ENCODE results near the gene ZZZ3.

DNA sequence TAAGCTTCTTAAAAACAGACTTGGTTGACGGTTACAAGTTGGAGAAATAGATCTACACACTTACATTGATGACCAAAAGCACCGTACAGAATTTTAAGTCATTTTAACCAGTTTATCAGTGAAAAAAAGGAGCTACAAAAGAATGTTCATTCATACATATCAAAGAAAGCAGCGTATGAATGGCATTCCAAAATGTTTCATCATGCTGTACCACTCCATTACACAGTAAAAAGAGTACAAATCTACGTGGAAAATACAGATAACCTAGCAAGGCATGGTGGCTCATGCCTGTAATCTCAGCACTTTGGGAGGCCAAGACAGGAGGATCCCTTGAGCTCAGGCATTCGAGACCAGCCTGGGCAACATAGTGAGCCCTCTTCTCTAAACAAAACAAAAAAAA is 40.3 kb downstream of the ZZZ3 start:
- TF ChIP-seq NFYB (IDR thresholded peaks at IDR 0.05; ENCODE audit: insufficient read depth, low read depth, low read length): no peak
- no peak for TF ChIP-seq RELA (IDR thresholded peaks at IDR 0.05; ENCODE audit: borderline replicate concordance, partially characterized antibody)
- TF ChIP-seq, protein P1, sequence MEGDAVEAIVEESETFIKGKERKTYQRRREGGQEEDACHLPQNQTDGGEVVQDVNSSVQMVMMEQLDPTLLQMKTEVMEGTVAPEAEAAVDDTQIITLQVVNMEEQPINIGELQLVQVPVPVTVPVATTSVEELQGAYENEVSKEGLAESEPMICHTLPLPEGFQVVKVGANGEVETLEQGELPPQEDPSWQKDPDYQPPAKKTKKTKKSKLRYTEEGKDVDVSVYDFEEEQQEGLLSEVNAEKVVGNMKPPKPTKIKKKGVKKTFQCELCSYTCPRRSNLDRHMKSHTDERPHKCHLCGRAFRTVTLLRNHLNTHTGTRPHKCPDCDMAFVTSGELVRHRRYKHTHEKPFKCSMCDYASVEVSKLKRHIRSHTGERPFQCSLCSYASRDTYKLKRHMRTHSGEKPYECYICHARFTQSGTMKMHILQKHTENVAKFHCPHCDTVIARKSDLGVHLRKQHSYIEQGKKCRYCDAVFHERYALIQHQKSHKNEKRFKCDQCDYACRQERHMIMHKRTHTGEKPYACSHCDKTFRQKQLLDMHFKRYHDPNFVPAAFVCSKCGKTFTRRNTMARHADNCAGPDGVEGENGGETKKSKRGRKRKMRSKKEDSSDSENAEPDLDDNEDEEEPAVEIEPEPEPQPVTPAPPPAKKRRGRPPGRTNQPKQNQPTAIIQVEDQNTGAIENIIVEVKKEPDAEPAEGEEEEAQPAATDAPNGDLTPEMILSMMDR (IDR thresholded peaks at IDR 0.05 in 2 of 3, conservative IDR thresholded peaks at IDR 0.05 in 1 of 3; ENCODE audit: control insufficient read depth in 2 of 3, extremely low read depth in 1 of 3, insufficient read depth in 1 of 3, low read depth in 3 of 3, low read length in 3 of 3): no peak
- TF ChIP-seq CHD2 (IDR thresholded peaks at IDR 0.05; ENCODE audit: borderline replicate concordance, low read depth, low read length): no peak
- no peak for TF ChIP-seq POLR2A (IDR thresholded peaks at IDR 0.05; ENCODE audit: low read depth, low read length)
- TF ChIP-seq SREBF2 (IDR thresholded peaks at IDR 0.05; ENCODE audit: low read length): no peak
- TF ChIP-seq CREM (IDR thresholded peaks at IDR 0.05; ENCODE audit: low read depth): no peak

Data from GM12878 (cell line).